Esophagus muscularis mucosa (tissue), 3 donors: ENCODE data around the gene MOB4.

Source experiments
- CTCF ChIP-seq, 3 experiments: fragments of 200-600 bp in 2 of 3; fragments of 450-650 bp in 1 of 3; sonication (generic) in 2 of 3; IDR thresholded peaks; one replicate each; pipeline ENCODE4 v1.5.1; 2017 to 2019; ENCODE audit warnings: antibody characterized with exemption in 3 of 3, mild to moderate bottlenecking in 2 of 3, moderate library complexity in 1 of 3
- POLR2A ChIP-seq: fragments of 450-650 bp; IDR thresholded peaks from one replicate; pipeline ENCODE4 v1.6.1; 2017; ENCODE audit warnings: antibody characterized with exemption, moderate library complexity, mild to moderate bottlenecking, low read depth

GRCh38 chr2:197543206-197543605, 27.3 kb downstream of the MOB4 start:
- no peak for TF ChIP-seq POLR2A
- TF ChIP-seq CTCF (IDR thresholded peaks at IDR 0.05), result no peak
